IPS-18c (cell line): ENCODE data around the gene UNC93A.
"Not testable (repeated sequence)": the region's sequence is repeated elsewhere in the genome, so short reads cannot be mapped to it uniquely, and the experiment has no call there.

Experiments used
- H3K4me3 ChIP-seq: 2 replicates; pipeline ENCODE4 v1.7.0; 2013; ENCODE audit warnings: low read depth, mild to moderate bottlenecking, low read length, moderate library complexity; ENCODE audit not compliant: insufficient read depth
- H3K9me3 ChIP-seq: one replicate; pipeline ENCODE4 v1.6.1; 2013; ENCODE audit warnings: mild to moderate bottlenecking, low read length, moderate library complexity; ENCODE audit not compliant: control insufficient read depth, insufficient read depth

Gene UNC93A

DNA sequence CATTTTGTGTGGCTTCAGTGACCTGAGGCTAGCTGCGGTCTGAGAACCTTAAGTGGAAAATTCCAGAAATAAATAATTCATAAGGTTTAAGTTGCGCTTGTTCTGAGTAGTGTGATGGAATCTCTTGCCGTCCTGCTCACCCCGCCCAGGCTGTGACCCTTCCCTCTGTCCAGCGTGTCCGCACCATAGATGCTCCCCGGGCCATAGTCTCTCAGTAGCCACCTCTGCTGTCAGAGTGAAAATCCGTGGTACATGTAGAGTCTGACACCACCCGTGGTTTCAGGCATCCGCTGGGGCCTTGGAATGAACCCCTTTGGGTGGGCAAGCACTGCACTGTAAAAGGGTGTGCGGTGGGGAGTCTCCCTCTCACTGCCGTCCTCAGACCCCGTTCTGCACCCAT lies 11.7 kb downstream of the UNC93A start:
- H3K9me3 ChIP-seq, result no peaks in the 10 kb centered on the region
- H3K4me3 ChIP-seq, result no peak overlapping the region

DNA sequence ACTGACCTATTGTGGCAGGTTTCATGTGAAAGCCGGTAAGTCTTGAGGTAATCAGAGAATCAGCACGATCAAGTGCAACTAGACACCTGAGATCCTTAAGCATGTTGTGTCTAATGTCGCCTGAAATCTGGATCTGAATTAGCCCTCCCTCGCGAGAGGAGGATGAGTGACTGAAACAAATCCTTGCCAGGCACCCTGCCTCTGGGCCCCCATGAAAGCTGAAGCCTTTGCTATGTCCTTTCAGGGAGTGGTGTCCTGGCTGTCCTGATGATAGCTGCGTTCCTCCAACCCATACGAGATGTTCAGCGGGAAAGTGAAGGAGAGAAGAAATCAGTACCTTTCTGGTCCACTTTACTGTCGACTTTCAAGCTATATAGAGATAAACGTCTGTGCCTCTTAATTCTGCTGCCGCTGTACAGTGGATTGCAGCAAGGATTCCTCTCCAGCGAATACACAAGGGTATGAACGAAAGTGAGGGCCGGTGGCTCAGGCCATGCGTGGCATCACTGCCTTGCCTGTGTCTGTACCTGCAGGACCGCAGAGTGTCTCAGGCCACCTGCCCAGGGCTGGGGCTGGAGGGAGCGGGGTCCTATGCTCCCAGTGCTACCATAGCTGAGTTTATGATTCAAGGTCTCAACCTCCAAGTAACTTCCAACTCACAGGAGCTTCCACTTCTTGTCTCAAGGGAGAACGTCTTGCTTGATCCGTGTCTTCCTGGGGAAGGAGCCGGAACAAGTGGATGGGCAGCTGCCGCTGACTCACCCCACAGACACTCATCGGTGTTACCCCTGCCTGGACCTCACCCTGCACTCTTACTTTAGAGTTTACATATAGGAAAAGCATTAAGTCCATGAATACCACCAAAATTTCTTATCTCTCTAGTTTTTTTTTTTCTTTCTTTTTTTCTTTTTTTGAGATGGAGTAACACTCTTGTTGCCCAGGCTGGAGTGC lies 12.8 kb downstream of the UNC93A start:
- Histone ChIP-seq H3K4me3 (no peak overlapping the region; the same call in 1 of the 2 replicates), H3K9me3 (no peaks in the 10 kb centered on the region)

GRCh38 chr6:167304912-167305311 lies 13.8 kb downstream of the UNC93A start:
- no peak overlapping the region for H3K4me3 ChIP-seq
- no peaks in the 10 kb centered on the region for H3K9me3 ChIP-seq

DNA sequence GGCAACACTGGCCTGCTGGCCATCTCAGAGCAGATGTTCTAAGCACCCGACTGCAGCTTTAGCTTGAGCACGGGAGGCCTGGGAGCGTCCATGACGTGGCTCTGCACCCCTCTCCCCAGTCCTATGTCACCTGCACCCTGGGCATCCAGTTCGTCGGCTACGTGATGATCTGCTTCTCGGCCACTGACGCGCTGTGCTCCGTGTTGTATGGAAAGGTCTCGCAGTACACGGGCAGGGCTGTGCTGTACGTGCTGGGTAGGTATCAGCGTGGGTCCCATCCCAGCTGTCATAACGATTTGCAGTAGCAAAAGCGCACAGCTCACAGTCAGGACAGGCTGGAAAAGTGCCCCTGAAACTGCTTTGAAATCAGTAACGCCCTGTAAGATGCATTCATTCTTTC lies 14.7 kb downstream of the UNC93A start:
- no peak overlapping the region for H3K4me3 ChIP-seq
- H3K9me3 ChIP-seq, result no peaks in the 10 kb centered on the region

- Histone ChIP-seq H3K9me3 (no peaks in the 10 kb centered on the region), H3K4me3 (no peak overlapping the region)
Observed at GRCh38 chr6:167306401-167306998, 15.4 kb downstream of the UNC93A start.

GRCh38 chr6:167307342-167307955 lies 16.3 kb downstream of the UNC93A start:
- no peak overlapping the region for H3K4me3 ChIP-seq
- no peaks in the 10 kb centered on the region for H3K9me3 ChIP-seq

GRCh38 chr6:167308207-167308606 lies 17.1 kb downstream of the UNC93A start:
- Histone ChIP-seq H3K9me3 (no peaks in the 10 kb centered on the region), H3K4me3 (no peak overlapping the region)

- H3K4me3 ChIP-seq, H3K9me3 ChIP-seq: not testable (repeated sequence)
Observed at GRCh38 chr6:167309355-167310192, 18.5 kb downstream of the UNC93A start.

- no peaks in the 10 kb centered on the region for H3K9me3 ChIP-seq
- H3K4me3 ChIP-seq, result no peak overlapping the region
Observed at GRCh38 chr6:167311286-167311685, 20.2 kb downstream of the UNC93A start.

DNA sequence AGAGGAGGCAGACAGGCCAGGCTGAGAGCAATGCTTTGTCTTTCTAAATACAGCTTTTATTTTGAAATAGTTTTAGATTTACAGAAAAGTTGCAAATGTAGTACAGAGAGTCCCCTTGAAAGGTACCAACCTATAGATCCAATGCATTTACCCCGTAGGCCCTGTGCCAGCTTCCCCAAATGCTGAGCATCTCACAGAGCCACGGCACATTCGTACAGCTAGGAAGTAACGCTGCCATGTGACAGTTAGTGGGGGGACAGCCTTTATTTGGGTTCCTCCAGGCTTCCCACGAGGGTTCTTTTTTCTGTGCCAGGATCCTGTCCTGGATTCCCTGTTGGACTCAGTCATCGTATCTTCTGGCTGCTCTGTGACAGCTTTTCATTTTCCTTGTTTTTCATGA lies 20.6 kb downstream of the UNC93A start:
- H3K9me3 ChIP-seq, H3K4me3 ChIP-seq: not testable (repeated sequence)

GRCh38 chr6:167314180-167314821 lies 23.2 kb downstream of the UNC93A start:
- no peak overlapping the region for H3K4me3 ChIP-seq

DNA sequence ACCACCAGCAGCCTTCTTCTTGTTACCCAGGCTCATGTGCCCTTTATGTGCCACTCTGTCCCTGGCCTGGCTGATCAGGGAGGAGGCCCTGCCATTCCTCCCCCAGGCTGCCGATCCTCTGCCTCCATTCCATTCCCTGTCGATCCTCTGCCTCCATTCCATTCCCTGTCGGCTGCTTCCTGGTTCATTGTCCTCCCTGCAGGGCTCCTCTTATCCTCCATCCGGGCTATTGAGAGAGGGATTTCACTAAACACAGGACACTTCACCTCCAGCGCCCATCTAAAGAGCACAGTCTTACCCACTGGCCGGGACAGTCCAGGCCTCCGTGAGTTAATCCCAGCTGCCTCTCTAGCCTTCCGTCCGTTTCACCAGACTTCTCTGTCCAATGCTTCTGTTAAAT lies 26.1 kb downstream of the UNC93A start:
- Histone ChIP-seq H3K4me3 (no peak overlapping the region), H3K9me3 (peaks cover 4% of the 10 kb centered on the region)

More at GRCh38 chr6:167314180-167314821, 23.2 kb downstream of the UNC93A start:
- peaks cover 4% of the 10 kb centered on the region for H3K9me3 ChIP-seq

DNA sequence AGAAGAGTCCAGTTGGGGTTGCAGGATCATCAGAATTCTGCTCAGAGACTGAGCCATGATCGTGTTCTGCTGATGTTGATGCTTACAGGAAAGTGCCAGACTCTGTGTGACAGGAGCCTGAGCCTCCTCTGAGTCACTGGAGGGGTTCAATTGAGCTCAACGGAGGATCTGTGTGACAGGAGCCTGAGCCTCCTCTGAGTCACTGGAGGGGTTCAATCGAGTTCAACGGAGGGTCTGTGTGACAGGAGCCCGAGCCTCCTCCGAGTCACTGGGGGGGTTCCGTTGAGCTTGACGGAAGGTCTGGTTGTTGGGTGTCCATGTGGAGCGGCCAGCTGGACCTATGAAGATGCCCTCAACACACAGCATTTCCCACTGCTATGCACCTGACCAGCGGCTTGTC lies 27.2 kb downstream of the UNC93A start:
- not testable (repeated sequence) for H3K4me3 ChIP-seq, H3K9me3 ChIP-seq

GRCh38 chr6:167318856-167319255 lies 27.7 kb downstream of the UNC93A start:
- H3K9me3 ChIP-seq, H3K4me3 ChIP-seq: not testable (repeated sequence)

DNA sequence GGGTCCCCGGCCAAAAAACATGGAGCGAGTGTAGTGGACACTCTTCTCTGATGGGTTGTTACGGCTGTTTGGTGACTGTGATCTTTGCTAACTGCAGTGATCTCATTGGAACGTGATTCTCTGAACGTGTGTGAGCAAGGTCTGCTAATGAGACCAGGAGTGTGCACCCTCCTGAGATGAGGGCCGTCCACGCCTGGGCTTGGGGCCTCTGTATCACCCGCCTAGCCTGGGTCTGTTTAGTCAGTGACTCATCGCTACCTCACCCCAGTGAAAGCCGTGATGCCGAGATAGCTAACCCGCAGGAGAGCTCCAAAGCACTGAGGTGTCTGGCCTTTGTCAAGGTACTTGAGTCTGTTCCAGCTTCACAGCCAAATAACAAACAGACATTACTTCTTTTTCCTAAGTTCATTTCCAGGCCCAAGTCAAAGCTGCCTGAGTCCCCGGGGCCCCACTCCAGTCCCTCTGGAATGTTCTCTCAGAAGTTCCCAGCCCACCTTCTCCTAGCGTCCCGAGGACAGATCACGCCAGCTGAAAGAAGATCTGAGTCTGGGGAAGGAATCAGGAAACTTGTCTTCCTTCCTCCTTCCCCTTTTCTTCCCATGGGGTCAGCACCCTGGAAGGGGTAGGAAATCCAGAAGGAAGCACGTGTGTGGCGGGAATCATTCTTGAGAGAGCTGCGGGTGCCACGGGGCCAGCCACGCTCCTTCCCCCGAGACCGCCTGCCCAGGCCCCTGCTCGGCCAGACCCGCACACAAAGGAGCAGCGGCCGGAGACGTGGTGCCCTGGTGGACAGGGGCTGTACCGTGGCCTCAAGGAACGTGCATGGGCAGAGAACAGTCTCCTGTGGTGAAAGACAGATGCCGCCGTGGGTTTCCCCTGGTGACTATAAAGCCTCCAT lies 29.0 kb downstream of the UNC93A start:
- not testable (repeated sequence) for H3K9me3 ChIP-seq, H3K4me3 ChIP-seq

- H3K4me3 ChIP-seq, H3K9me3 ChIP-seq: not testable (repeated sequence)
Observed at GRCh38 chr6:167320754-167321056, 29.6 kb downstream of the UNC93A start.
